Activated T-cell treated with anti-CD3 and anti-CD28 coated beads for 4 hours (primary cell): ENCODE results near the gene DNAJC30.
"Not testable (repeated sequence)": the region's sequence is repeated elsewhere in the genome, so short reads cannot be mapped to it uniquely, and the experiment has no call there.

Experiments
- DNase-seq: peaks from one replicate; pipeline ENCODE4 v3.0.0-alpha.2; 2020

DNAJC30 gene

DNA sequence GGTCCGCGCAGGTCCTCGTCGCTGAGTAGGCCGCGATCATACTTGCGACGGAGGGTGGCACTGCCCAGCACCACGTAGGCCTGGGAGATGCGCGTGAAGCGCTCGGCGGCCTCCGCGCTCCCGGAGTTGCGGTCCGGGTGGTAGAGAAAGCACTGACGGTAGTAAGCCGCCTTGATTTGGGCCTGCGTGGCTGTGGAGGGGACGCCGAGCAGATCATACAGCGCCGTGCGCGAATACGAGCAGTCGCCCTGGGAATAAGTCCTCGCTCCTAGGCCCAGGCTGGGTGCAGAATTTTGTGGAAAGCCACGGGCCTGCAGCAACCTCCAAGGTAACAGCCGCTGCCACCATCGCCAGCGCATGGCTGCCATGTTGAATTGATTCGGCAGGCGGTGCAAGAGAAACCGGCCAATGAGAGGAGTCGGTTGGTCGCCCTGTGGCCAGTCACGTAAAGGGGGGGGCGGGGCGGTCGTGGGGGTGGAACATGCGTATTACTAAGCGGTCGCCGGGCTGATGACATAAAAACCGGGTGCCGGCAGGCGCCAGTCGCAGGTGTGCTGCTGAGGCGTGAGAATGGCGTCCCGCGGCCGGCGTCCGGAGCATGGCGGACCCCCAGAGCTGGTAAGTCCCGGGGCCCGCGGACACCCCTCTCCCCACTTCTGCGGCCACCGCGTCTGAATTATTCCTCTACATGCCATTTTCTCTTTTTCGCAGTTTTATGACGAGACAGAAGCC is at the start of gene DNAJC30, which contains the start of gene BUD23:
Gene DNAJC30 (minus strand): TSS at position 398 of the 732 bp plus-strand sequence. CDS start 30 bp downstream, at position 368.
Gene BUD23 (plus strand): TSS at position 542 of the 732 bp plus-strand sequence. CDS start 29 bp downstream, at position 571.
- DNase-seq = peak; percentile 98

DNA sequence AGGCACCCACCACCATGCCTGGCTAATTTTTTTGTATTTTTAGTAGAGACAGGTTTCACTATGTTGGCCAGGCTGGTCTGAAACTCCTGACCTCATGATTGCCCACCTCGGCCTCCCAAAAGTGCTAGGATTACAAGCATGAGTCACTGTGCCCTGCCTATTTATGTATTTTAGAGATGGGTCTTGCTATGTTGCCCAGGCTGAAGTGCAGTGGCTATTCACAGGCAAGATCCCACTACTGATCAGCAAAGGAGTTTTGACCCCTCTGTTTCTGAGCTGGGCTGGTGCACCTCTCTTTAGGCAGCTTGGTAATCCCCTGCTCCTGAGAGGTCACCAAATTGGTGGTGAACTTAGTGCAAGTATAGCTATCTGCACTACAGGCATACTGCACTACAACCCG is 49.1 kb upstream of the DNAJC30 start:
- DNase-seq = no peak

DNA sequence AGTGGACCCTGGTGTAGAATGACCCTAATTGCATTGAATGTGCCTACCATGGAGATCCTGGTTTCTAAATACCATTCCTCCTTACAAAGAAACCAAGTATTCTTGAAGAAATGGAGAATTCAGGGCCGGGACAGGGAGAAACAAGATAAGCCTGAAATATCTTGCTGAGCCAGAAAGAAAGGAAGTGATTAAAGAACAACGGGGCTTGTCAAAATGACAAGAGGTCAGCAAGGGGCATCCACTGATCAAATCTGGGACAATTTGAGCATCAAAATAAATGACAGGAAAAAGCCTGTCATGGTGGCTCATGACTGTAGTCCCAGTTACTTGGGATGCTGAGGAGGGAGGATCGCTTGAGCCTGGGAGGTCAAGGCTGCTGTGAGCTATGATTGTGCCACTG is 47.2 kb upstream of the DNAJC30 start:
- no peak for DNase-seq

DNA sequence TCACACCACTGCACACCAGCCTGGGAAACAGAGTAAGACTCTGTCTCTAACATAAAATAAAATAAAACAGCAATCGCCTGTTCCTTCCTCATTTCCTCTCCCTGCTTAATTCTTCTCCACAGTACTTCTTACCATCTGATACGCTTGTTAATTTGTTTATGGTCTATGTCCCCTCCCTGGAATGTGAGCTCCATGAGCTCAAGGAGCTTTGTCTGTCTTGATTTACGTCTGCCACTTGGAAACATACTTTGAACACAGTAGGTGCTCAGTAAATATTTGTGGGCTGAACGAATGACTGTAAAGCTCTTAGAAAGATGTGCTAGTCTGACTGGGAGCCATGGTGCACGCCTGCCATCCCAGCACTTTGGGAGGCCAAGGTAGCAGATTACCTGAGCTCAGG is 45.3 kb upstream of the DNAJC30 start:
- DNase-seq = no peak

DNA sequence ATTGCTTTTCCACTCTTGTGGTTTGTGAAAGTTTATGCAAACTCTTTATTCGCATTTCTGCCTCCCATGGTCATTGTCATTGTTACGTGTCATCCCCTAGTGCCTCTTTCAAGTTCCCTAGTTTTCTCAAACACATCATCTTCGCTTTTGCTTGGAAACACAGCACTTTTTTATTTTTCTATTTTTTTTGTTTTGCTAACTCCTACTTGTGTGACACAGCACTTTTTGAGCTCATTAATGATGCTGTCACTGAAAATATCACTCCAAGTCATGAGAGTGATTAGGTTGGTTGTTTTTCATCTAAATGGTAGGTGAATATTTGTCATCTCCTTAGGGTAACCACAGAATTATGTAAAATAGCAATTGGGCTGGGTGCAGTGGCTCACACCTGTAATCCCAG is 44.7 kb upstream of the DNAJC30 start:
- DNase-seq = no peak

DNA sequence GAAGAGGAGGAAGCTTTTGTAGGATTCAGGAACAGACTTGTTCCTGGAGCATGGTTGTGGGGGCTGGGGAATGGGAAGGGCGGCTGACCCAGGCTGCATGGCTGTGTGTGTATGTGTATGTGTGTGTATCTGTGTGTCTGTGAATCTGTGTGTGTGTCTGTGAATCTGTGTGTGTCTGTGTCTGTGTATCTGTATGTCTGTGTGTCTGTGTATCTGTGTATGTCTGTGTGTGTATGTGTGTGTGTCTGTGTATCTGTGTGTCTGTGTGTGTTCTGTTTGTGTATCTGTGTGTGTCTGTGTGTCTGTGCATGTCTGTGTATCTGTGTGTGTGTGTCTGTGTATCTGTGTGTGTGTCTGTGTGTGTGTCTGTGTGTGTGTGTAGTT is 42.8 kb upstream of the DNAJC30 start:
- DNase-seq = no peak

DNA sequence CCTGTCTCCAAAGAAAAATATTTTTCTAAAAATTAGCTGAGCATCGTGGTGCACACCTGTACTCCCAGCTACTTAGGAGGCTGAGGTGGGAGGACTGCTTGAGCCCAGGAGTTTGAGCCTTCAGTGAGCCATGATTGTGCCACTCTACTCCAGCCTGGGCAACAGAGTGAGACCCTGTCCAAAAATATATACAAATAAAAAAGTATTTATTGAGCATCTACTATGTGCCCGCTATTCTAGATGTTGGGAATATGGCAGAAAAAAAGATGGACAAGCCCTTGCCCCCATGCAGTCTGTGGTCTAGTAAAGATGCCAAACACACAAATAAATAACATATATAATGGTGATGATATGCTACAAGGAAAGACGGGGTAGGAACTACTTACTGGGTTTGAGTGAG is 40.6 kb upstream of the DNAJC30 start:
- DNase-seq = no peak

DNA sequence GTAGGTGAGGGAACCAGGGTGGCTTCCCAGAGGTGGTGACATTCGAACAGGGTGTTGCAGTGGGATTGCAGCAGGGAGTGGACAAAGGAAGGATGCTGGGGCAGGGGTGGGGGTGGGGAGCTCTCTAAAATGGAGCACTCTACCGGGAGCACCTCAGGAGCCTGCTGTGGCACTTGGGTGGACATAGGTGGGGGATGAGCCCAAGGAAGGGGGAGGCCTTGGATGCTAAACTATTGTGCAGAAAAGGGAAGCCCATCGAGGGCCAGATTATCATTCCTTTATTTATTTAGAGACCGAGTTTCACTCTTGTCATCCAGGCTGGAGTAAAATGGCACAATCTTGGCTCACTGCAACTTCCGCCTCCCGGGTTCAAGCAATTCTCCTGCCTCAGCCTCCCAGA is 39.5 kb upstream of the DNAJC30 start:
- no peak for DNase-seq

DNA sequence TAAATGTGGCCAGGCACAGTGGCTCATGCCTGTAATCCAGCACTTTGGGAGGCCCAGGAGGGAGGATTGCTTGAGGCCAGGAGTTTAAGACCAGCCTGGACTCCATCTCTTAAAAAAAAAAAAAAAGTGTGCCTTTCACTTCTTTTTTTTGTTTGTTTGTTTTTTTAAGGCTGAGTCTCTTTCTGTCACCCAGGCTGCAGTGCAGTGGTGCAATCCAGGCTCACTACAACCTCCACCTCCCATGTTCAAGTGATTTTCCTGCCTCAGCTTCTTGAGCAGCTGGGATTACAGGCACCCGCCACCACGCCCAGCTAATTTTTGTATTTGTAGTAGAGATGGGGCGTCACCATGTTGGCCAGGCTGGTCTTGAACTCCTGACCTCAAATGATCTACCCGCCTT is 38.9 kb upstream of the DNAJC30 start:
- not testable (repeated sequence) for DNase-seq

DNA sequence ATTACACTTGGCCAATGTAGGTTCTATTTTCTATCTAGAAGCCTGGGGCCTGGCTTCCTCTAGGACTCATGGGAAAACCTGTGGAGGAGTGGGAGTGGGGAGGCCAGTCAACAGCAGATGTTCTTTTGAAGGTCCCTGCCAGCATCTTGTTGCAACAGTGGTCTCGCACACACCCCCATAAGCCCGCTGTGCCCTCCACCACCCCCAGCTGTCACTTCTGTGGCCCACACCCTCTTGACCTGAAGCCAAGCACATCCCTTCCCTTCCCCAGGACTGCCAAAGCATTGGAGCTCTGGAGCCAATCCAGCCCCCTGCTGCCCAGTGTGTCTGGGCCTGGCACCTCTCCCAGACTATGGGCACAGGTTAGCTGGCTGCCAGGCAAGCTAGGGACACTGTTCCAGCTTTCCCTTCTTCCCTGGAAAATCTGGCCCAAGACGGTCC is 38.1 kb upstream of the DNAJC30 start:
- DNase-seq = no peak

DNA sequence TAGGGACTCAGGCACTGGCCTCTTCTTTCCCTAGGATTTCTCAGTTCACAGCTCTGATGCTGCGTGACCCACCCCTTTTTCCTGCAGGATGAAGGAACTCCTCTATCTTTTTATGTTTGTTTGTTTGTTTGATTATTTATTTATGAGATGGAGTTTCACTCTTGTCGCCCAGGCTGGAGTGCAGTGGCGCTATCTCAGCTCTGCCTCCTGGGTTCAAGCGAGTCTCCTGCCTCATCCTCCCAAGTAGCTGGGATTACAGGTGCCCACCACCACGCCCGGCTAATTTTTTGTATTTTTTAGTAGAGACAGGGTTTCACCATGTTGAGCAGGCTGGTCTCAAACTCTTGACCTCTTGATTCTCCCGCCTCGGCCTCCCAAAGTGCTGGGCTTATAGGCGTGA is 37.2 kb upstream of the DNAJC30 start:
- DNase-seq = not testable (repeated sequence)

DNA sequence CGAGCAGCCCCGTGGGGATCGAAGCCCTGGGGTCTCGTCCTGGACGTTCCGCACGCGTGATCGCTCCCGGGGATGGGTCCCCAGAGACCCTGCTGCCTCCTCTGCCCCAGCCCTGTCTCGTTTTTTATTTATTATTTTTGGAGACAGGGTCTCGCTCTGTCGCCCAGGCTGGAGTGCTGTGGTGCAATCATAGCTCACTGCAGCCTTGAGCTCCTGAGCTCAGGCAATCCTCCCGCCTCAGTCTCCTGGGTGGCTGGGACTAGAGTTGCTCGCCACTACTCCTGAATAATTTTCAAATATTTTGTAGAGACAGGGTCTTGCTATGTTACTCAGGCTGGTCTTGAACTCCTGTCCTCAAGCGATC is 36.5 kb upstream of the DNAJC30 start:
- no peak for DNase-seq

DNA sequence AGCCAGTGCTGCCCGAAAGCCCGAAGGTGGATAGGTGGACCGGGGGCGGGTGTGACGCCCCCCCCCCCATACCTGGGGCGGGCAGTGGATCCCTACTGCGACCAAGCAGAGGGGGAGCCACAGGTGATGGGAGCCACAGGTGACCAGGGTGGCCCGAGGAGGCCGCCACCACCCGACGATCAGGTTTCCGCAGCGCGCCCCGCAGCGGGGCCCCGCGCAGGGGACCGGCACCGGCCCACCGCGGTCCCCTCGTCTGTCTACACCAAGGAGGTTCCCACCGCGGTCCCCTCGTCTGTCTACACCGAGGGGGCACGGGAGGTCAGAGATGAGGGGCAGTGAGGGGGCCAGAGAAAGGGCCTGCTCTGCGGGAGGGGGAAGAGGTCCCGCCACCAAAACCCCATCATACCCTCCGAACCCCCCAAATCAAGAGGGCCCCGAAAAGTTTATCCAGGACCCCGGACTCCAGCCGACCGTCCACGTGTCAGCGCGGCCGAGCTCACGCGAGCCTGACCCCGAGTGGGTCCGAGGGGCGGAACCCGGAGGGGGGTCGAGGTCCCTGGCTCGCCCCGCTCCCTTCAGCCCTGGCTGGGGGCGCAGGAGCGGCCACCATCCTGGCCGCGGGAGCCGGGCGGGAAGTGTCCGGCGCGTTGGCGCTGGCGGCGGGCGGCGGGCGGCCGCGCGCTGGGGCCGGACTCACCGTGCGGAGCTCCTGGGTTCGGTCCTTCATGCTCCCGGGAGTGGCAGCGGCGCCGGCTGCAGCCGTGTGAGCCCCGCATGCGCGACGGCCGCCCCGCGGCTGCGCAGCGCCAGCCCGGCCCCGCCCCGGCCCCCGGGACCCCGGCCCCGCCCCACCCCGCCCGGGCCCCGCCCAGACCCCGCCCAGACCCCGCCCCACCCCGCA is 35.9 kb upstream of the DNAJC30 start, which contains the start of gene STX1A:
Gene STX1A (minus strand): TSS at position 765 of the 901 bp plus-strand sequence. CDS start 38 bp downstream, at position 727.
- DNase-seq = peak; percentile 50

DNA sequence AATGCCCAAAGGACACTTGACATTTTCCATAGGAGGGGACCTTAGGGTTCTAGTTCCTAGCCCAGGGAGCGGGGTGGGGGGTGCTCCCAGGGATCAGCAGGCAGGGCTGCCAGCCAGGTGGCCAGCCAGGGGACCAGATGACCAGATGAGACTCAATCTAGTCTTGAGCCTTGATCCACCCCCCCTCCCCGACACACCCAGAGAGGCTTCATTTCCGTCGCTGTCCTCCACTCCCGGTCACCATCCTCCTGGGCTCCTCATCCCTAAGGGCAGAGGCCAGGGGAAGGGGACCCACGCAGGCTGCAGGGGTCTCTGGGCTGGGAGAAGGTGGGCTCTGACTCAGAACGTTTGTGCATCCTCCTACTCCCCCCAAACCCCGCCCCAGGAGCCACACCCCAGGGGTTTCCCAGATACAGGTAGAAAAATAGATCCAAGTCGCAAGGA is 35.2 kb upstream of the DNAJC30 start:
- no peak for DNase-seq

DNA sequence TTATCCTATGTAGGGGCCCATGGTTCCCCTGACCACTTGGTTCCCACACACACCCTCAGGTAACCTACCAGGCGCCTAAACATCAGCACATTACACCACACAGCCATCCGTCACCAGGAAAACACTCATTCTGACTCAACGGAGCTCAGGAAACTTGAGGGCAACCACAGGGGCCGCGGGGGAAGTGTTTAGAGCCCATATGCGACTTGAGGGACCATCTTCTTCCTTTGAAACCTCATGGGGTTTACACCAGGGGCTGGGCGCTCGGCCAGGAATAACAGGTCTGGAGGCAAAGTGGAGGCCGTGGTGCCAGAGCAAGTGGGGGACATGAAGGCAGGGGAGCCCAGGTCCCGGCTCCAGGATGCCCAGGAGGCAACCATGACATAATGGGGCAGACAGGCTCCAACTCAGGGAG is 34.7 kb upstream of the DNAJC30 start:
- DNase-seq = peak; percentile 66

DNA sequence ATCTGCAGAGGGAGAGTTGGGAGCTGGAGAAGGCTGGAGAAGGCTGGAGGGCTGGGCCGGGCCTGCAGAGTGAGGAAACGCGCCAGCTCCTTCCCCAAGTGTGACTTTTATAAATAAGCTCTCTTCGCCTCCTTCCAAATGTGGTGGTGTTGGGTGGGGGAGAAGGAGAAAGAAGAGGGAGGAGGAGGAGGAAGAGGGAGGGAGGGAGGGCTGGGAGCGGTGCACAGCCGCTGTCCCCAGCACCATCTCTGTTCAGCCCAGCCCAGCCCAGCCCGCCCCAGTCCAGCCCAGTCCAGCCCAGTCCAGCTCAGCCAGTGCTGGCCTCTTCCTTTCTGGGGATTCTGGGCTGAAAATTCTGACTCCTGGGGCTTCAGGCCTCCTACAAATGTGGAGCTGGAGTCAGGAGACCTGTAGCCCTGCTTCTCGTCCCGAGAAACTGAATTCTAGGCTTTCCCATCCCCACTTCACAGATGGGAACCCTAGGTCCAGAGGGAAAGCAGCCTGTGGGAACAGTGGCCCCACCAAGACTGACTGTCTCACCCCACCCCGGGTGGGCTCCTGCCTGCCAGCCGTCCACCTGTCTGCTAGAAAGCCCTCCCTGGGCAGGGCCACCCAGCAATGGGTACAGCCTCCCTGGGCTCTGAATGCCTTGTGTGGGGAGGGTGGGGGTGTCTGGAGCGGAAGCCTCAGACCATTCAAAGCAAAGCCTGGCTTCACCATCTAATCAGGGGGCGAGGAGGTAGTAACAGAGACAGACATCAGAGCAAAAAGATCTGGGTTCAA is 34.0 kb upstream of the DNAJC30 start:
- no peak for DNase-seq

DNA sequence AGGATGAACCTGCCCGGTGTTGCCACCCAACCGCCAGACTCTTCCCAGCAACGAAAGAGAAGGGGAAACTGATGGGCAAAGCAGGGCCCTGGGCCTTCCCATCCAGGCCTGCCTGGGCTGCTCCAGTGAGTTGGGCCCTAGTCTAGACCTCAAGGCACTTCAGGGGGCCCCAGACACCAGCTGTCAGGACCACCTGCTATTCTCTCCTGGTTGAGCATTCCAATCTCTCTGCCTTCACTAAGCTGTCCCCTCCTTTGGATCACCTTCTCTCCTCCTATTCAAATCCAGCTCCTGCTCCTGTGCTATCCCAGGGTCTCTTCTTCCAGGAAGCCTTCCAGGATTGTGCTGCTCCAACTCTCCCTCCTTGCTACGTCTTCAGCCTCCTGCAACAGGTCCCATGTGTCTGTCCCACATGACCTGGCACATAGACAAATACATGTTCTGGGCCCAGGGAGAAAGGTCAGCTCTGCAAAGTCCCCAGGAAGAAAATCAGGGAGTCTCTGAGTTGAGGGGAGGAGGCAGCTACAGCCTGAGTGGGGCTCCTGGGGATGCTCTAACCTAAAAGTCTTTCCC is 33.2 kb upstream of the DNAJC30 start:
- DNase-seq = no peak

DNA sequence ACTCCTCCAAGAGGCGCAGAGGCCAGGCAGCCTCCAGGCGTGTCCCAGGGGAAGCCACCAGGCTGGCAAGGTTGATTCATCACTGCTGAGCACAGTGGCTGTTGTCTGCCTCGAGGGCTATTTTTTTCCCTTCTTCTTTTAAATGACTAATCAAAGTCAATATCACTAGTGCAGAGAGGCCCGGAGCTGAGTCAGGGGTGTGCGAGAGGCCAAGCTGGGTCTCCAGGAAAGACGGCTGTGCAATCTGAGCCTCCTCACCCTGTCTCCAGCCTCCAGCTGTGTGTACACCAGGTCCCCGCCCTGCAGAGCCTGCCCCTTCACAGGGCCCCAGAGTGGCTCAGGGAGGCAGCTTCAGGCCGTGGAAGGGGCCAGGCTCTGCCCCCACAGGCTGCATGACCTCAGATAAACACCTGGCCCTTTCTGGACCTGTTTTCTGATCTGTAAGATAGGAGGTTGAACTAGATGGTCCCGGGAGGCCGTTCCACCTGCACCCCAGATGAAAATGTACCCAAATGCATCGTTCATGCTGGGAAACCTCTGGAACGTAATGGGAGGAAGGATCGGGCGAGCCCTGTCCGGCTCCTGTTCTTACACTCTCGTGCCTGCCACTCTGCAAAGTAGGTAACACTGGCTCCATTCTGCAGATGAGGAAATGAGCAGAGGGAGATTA is 32.5 kb upstream of the DNAJC30 start:
- DNase-seq = no peak

DNA sequence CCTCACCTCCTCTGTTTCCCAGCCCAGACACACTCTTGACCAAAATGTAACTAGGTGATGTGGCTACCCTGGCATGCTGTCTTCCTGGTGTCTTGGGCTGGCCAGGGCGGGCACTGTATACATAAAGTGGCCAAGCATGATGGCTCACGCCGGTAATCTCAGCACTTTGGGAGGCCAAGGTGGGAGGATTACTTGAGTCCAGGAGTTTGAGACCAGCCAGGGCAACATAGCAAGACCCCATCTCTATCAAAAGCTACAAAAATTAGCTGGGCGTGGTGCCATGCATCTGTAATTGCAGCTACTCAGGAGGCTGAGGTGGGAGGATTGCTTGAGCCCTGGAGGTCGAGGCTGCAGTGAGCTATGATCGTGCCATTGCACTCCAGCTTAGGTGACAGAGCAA is 30.1 kb upstream of the DNAJC30 start:
- not testable (repeated sequence) for DNase-seq

DNA sequence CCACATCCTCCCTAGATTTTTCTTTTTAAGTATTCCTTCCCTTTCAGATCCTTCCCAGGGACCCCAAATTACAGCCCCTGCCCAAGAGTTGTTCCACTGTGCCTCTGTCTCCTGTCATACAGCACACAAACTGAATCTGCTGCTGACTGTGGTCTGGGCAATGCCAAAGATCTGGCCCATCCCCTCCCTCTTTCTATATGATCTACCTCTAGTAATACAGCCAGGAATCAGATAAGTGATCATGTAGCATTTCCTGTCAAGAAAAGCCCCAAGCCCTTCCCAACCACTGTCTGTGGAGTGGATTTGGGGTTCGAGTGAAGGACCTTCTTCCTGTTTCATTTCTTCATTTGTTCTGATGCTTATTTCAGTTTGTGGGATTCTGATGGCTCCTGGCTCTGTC is 29.5 kb upstream of the DNAJC30 start:
- DNase-seq = no peak

DNA sequence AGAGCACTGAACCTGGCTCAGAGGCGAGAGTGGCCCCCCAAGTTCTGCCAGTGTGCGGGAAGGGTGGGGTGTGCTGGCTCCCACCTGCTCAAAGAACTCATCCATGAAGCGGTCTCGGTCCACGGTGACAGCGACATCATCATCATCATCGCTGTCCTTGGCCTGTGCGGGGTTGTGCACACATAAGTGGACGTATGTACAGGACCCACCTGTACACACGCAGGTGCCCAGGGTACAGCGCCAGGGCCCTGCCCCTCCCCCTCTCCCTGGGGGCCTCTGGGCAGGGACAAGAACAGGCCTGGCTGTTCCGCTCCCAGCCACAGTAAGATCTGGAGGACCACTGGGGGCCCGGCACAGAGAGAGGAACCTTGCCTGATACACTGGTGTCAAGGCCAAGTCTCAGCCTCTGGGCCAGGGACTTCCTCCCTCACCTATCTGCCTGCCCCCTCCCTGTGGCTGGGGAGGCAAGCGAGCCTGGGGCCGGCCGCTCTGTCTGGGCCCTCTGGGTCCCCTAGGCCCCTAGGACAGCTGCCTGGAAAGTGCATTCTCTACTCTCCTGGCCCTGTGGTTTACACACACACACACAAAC is 25.8 kb upstream of the DNAJC30 start:
- DNase-seq = no peak
